Measurements from ENCODE around the gene EXOC3L1. TPM values are rescaled to one million over a fixed set of nuclear protein-coding genes. Genes with fewer than 3 reads are reported as not detected.

Gene EXOC3L1
- polyA plus RNA-seq, 1 experiment, result not detected

- CTCF ChIA-PET, result interaction anchor here (1.6 kb wide), 1 partner anchor 12 kb away, joined by 10 read pairs; the partner anchor contains the start of gene ELMO3
- H3K4me3 ChIP-seq (ENCODE audit: low read depth, low read length), result no peak overlapping the region
Observed at GRCh38 chr16:67210069-67210937, 20.4 kb upstream of the EXOC3L1 start.

DNA sequence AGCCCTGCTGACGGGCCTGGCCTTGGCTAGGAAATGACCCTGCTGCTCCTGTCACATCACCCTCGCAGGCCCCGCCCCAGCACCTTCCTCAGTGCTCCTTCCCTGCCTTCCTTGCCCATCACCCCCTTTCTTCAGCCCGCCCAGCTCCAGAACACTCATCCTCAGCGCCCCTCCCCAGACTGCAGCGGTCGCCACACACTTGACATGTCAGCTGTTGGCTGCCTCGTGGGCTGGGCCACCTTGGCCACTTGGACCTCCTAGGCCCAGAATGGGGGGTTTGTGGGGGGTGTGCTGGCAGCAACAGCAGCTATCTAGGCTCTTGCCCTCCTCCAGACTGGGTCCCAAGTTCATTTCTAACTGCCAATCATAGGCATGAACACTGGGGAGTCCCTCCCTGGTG, 19.6 kb upstream of the EXOC3L1 start:
- Histone ChIP-seq H3K4me3 (ENCODE audit: low read depth, low read length) (no peak overlapping the region), H3K36me3 (ENCODE audit: control insufficient read depth, insufficient read depth, low read length) (peaks cover 4% of the 10 kb centered on the region), H3K27me3 (ENCODE audit: control insufficient read depth, insufficient read depth, low read length) (no peaks in the 10 kb centered on the region)
- ChIA-PET CTCF (interaction anchor here (0.8 to 1.6 kb wide), 2 partner anchors 11 to 12 kb away, joined by 3 to 10 read pairs; partner anchors contain the start of gene ELMO3), POLR2A (interaction anchor here (0.6 kb wide), 1 partner anchor 742 kb away, joined by 3 read pairs; no protein-coding TSS in a partner anchor)
- DNase-seq (ENCODE audit: low read depth), result no peak
- TF ChIP-seq CTCF (IDR thresholded peaks at IDR 0.05; ENCODE audit: insufficient read depth, low read depth, low read length), result no peak

More at GRCh38 chr16:67210069-67210937, 20.4 kb upstream of the EXOC3L1 start:
- no peak for DNase-seq (ENCODE audit: low read depth)
- H3K27me3 ChIP-seq (ENCODE audit: control insufficient read depth, insufficient read depth, low read length), result no peaks in the 10 kb centered on the region
- POLR2A ChIA-PET, result no interaction called here
- peaks cover 4% of the 10 kb centered on the region for H3K36me3 ChIP-seq (ENCODE audit: control insufficient read depth, insufficient read depth, low read length)
- TF ChIP-seq CTCF (IDR thresholded peaks at IDR 0.05; ENCODE audit: insufficient read depth, low read depth, low read length), result no peak

GRCh38 chr16:67208154-67208896, 18.4 kb upstream of the EXOC3L1 start:
- ChIA-PET CTCF (interaction anchor here (0.8 to 1.6 kb wide), 3 partner anchors 10 to 187 kb away, joined by 3 to 10 read pairs (median 4); partner anchors contain the start of genes ELMO3 and NOL3), POLR2A (no interaction called here)
- Histone ChIP-seq H3K4me3 (ENCODE audit: low read depth, low read length) (no peak overlapping the region), H3K36me3 (ENCODE audit: control insufficient read depth, insufficient read depth, low read length) (peaks cover 8% of the 10 kb centered on the region), H3K27me3 (ENCODE audit: control insufficient read depth, insufficient read depth, low read length) (no peaks in the 10 kb centered on the region)
- no peak for TF ChIP-seq CTCF (IDR thresholded peaks at IDR 0.05; ENCODE audit: insufficient read depth, low read depth, low read length)
- DNase-seq (ENCODE audit: low read depth), result no peak

DNA sequence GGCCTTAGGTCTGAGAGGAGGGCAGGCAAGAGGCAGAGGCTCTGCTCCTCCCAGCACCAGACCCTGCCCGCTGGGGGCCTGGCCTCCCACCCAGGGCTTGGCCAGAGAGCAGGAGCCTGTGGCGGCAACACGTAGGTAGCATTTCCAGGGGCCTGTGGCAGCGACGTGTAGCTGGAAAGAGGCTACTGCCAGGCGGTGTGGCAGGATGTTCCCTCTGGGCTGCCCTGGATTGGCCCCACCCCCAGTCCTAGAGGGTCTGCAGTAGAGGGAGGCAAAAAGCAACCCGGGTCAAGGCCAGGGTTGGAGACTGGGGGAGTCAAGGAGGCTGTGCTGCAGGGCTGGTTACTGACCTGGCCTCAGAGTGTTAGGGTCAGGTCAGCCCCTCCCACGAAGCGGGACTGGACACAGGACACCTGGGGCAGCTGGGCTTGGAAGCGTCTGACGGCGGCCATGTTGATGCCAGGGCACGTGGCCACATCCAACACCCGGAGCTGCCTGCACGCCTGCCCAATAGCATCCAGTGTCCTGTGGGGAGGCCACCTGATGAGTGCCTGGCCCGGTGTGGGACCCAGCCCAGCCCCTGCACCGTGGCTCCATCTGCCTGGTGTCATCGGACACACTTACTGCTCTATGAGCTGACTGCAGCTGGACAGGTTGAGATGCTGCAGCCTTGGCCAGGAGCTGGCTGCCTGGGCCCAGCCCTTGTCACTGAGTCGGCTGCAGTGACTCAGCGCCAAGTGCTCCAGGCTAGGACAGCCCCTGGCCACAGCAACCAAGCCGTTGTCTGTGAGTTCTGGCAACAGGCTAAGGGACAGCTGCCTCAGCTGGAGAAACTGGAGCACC, 17.5 kb upstream of the EXOC3L1 start:
- CTCF ChIA-PET, result no interaction called here

More for the DNA sequence above, 17.5 kb upstream of the EXOC3L1 start:
- Histone ChIP-seq H3K27me3 (ENCODE audit: control insufficient read depth, insufficient read depth, low read length) (no peaks in the 10 kb centered on the region), H3K4me3 (ENCODE audit: low read depth, low read length) (no peak overlapping the region), H3K36me3 (ENCODE audit: control insufficient read depth, insufficient read depth, low read length) (peaks cover 12% of the 10 kb centered on the region)
- DNase-seq (ENCODE audit: low read depth), result peak; percentile 5
- TF ChIP-seq CTCF (IDR thresholded peaks at IDR 0.05; ENCODE audit: insufficient read depth, low read depth, low read length), result no peak
- POLR2A ChIA-PET, result no interaction called here
